ENCODE measurements around the gene PRDM12. TPM values are rescaled to one million over a fixed set of nuclear protein-coding genes. Genes with fewer than 3 reads are reported as not detected.

PRDM12 gene
- total and polyA plus RNA-seq, 2 of the 8 experiments (the other 6 are each of a cell fraction or from before 2014, with no cell fraction given): 0.14 to 0.22 TPM

- TF ChIP-seq, protein P1, sequence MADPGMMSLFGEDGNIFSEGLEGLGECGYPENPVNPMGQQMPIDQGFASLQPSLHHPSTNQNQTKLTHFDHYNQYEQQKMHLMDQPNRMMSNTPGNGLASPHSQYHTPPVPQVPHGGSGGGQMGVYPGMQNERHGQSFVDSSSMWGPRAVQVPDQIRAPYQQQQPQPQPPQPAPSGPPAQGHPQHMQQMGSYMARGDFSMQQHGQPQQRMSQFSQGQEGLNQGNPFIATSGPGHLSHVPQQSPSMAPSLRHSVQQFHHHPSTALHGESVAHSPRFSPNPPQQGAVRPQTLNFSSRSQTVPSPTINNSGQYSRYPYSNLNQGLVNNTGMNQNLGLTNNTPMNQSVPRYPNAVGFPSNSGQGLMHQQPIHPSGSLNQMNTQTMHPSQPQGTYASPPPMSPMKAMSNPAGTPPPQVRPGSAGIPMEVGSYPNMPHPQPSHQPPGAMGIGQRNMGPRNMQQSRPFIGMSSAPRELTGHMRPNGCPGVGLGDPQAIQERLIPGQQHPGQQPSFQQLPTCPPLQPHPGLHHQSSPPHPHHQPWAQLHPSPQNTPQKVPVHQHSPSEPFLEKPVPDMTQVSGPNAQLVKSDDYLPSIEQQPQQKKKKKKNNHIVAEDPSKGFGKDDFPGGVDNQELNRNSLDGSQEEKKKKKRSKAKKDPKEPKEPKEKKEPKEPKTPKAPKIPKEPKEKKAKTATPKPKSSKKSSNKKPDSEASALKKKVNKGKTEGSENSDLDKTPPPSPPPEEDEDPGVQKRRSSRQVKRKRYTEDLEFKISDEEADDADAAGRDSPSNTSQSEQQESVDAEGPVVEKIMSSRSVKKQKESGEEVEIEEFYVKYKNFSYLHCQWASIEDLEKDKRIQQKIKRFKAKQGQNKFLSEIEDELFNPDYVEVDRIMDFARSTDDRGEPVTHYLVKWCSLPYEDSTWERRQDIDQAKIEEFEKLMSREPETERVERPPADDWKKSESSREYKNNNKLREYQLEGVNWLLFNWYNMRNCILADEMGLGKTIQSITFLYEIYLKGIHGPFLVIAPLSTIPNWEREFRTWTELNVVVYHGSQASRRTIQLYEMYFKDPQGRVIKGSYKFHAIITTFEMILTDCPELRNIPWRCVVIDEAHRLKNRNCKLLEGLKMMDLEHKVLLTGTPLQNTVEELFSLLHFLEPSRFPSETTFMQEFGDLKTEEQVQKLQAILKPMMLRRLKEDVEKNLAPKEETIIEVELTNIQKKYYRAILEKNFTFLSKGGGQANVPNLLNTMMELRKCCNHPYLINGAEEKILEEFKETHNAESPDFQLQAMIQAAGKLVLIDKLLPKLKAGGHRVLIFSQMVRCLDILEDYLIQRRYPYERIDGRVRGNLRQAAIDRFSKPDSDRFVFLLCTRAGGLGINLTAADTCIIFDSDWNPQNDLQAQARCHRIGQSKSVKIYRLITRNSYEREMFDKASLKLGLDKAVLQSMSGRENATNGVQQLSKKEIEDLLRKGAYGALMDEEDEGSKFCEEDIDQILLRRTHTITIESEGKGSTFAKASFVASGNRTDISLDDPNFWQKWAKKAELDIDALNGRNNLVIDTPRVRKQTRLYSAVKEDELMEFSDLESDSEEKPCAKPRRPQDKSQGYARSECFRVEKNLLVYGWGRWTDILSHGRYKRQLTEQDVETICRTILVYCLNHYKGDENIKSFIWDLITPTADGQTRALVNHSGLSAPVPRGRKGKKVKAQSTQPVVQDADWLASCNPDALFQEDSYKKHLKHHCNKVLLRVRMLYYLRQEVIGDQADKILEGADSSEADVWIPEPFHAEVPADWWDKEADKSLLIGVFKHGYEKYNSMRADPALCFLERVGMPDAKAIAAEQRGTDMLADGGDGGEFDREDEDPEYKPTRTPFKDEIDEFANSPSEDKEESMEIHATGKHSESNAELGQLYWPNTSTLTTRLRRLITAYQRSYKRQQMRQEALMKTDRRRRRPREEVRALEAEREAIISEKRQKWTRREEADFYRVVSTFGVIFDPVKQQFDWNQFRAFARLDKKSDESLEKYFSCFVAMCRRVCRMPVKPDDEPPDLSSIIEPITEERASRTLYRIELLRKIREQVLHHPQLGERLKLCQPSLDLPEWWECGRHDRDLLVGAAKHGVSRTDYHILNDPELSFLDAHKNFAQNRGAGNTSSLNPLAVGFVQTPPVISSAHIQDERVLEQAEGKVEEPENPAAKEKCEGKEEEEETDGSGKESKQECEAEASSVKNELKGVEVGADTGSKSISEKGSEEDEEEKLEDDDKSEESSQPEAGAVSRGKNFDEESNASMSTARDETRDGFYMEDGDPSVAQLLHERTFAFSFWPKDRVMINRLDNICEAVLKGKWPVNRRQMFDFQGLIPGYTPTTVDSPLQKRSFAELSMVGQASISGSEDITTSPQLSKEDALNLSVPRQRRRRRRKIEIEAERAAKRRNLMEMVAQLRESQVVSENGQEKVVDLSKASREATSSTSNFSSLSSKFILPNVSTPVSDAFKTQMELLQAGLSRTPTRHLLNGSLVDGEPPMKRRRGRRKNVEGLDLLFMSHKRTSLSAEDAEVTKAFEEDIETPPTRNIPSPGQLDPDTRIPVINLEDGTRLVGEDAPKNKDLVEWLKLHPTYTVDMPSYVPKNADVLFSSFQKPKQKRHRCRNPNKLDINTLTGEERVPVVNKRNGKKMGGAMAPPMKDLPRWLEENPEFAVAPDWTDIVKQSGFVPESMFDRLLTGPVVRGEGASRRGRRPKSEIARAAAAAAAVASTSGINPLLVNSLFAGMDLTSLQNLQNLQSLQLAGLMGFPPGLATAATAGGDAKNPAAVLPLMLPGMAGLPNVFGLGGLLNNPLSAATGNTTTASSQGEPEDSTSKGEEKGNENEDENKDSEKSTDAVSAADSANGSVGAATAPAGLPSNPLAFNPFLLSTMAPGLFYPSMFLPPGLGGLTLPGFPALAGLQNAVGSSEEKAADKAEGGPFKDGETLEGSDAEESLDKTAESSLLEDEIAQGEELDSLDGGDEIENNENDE (IDR thresholded peaks at IDR 0.05; ENCODE audit: insufficient replicate concordance, low read length): no peak
- TF ChIP-seq MAX (IDR thresholded peaks at IDR 0.05) (0 out of 2 replicates have a peak, but pooled peaks have one; percentile 22), E2F6 (IDR thresholded peaks at IDR 0.05) (0 out of 2 replicates have a peak, but pooled peaks have one; percentile 26), RNF2 (IDR thresholded peaks at IDR 0.05; ENCODE audit: borderline replicate concordance, low read depth, low read length, missing control alignments, poor library complexity, severe bottlenecking) (peak; percentile 92), SIN3A (conservative IDR thresholded peaks at IDR 0.05 in 1 of 2, IDR thresholded peaks at IDR 0.05 in 1 of 2; ENCODE audit: low read depth in 1 of 2, low read length in 2 of 2) (0 out of 4 replicates have a peak, but pooled peaks of 1 of the 2 experiments have one; percentile 16), SUZ12 (IDR thresholded peaks at IDR 0.05; ENCODE audit: low read length) (peak; percentile 96)
Measured at GRCh38 chr9:130665431-130666392, 1.3 kb downstream of the PRDM12 start (continued).
